Uterus (tissue), 4 donors: Measurements from ENCODE around the gene AGBL5. TPM values are rescaled to one million over a fixed set of nuclear protein-coding genes. Genes with fewer than 3 reads are reported as not detected.
A peak's percentile ranks its signal among the peaks of the same experiment; 100 is the strongest.

Experiments
- DNase-seq, 2 donors: peaks; one replicate each; pipeline ENCODE4 v3.0.0-alpha.2; 2019 to 2020
- H3K27ac ChIP-seq, 2 donors: fragments of 200-600 bp; sonication (generic); 1 replicate in 1 of 2; 2 replicates in 1 of 2; pipeline ENCODE4 v1.5.1; 2016 to 2018
- H3K27me3 ChIP-seq, 2 donors: fragments of 200-600 bp; sonication (generic); one replicate each; pipeline ENCODE4 v1.5.1; 2018 to 2019; ENCODE audit warnings: control low read depth in 1 of 2
- H3K36me3 ChIP-seq, 2 donors: fragments of 200-600 bp; sonication (generic); one replicate each; pipeline ENCODE4 v1.5.1; 2019; ENCODE audit warnings: control low read depth in 1 of 2
- H3K4me1 ChIP-seq, 2 donors: fragments of 200-600 bp; sonication (generic); one replicate each; pipeline ENCODE4 v1.5.1; 2018 to 2019; ENCODE audit warnings: control low read depth in 1 of 2
- H3K4me3 ChIP-seq, 2 donors: fragments of 200-600 bp; sonication (generic); 1 replicate in 1 of 2; 2 replicates in 1 of 2; pipeline ENCODE4 v1.5.1; 2018 to 2019; ENCODE audit warnings: mild to moderate bottlenecking in 1 of 2
- H3K9me3 ChIP-seq, 2 donors: fragments of 200-600 bp; sonication (generic); one replicate each; pipeline ENCODE4 v1.5.1; 2019; ENCODE audit warnings: control low read depth in 1 of 2
- CTCF ChIP-seq, 4 experiments: fragments of 200-600 bp in 2 of 4; fragments of 450-650 bp in 2 of 4; sonication (generic) in 2 of 4; IDR thresholded peaks; one replicate each; pipeline ENCODE4 v1.5.1; 2016 to 2019; ENCODE audit warnings: antibody characterized with exemption in 4 of 4, mild to moderate bottlenecking in 2 of 4, moderate library complexity in 1 of 4
- POLR2A ChIP-seq, 2 donors: fragments of 450-650 bp; IDR thresholded peaks; one replicate each; pipeline ENCODE4 v1.6.1; 2016; ENCODE audit warnings: antibody characterized with exemption in 2 of 2, mild to moderate bottlenecking in 1 of 2, moderate library complexity in 1 of 2
- intact Hi-C: fragments of 100-400 bp; cut with DNase I; formaldehyde crosslinking; loops from one replicate; pipeline ENCODE4 v1.15.1; 2023; ENCODE audit warnings: low total_unique reads
- total RNA-seq, 4 donors: library from RNA; depleted of rRNA in 3 of 4; stranded (reverse); fragments of >200 nt in 3 of 4; gene quantifications; one replicate each; pipeline versions ENCODE4 v1.1.0 to v1.2.4, GENCODE V29; 2014 to 2023
- donor health status: DM: yes; HTN: yes; CAD: no.

Gene AGBL5
- total RNA-seq, 4 donors from 2014 or later: 0.77 to 26.2 (median 10.8) TPM

DNA sequence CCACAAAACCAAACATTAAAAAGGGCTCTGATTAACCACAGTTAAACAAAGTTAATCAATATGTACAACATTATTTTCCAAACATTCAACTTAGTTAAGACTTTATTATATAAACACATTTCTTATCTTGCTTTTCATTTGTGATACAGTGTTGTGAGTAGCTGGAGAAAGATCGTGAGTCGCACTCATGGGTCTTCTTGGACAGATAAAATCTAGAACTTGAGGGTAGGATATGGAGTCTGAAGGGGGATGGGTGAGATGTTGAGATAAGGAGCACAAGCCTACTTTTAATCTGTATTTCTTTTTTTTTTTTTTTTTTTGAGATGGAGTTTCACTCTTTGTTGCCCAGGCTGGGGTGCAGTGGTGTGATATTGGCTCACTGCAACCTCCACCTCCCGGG is 41.3 kb upstream of the AGBL5 start:
- Histone ChIP-seq H3K9me3 (no peaks in the 10 kb centered on the region), H3K27me3 (no peaks in the 10 kb centered on the region), H3K4me1 (no peaks in the 10 kb centered on the region), H3K27ac (no peak overlapping the region), H3K4me3 (no peak overlapping the region), H3K36me3 (no peaks in the 10 kb centered on the region)
- no peak for DNase-seq
- intact Hi-C loops: no loop called here
- TF ChIP-seq POLR2A (IDR thresholded peaks at IDR 0.05): no peak
- TF ChIP-seq CTCF (IDR thresholded peaks at IDR 0.05): no peak

DNA sequence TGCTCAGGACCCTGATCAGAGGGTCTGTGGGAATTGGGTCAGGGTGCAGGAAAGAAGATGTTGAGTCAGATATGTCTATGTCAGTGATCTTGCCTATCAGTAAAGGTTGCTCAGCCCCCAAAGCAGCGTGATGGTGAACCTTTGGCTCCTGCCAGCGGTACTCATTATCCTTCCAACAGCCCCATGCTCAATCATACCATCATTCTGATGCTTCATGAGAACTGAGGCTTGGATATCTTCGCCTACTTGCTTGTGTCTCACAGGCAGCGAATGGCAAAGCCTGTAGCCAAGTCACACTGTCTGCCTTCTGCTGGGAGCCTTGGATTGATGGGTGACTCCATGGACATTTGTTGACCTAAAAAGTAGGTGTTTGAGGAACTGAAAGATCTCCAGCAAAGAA is 37.7 kb upstream of the AGBL5 start:
- Histone ChIP-seq H3K27me3 (no peaks in the 10 kb centered on the region), H3K27ac (no peak overlapping the region), H3K9me3 (no peaks in the 10 kb centered on the region), H3K4me1 (no peaks in the 10 kb centered on the region), H3K4me3 (no peak overlapping the region), H3K36me3 (no peaks in the 10 kb centered on the region)
- TF ChIP-seq POLR2A (IDR thresholded peaks at IDR 0.05) (no peak), CTCF (IDR thresholded peaks at IDR 0.05) (no peak)
- intact Hi-C loops: no loop called here
- no peak for DNase-seq

- Histone ChIP-seq H3K36me3 (no peaks in the 10 kb centered on the region), H3K27me3 (no peaks in the 10 kb centered on the region), H3K9me3 (no peaks in the 10 kb centered on the region), H3K27ac (peak overlapping the region in 1 of 2 donors; percentile 41), H3K4me1 (peaks cover 0 to 2% of the 10 kb centered on the region in 2 donors), H3K4me3 (no peak overlapping the region)
- TF ChIP-seq CTCF (IDR thresholded peaks at IDR 0.05): no peak
- TF ChIP-seq POLR2A (IDR thresholded peaks at IDR 0.05): no peak
- DNase-seq: no peak
- intact Hi-C loops: loop anchor here (5.0 kb wide), 1 partner anchor 53 kb away; no protein-coding TSS in a partner anchor
These were observed 36.6 kb upstream of the AGBL5 start for GRCh38 chr2:27014771-27015433.

DNA sequence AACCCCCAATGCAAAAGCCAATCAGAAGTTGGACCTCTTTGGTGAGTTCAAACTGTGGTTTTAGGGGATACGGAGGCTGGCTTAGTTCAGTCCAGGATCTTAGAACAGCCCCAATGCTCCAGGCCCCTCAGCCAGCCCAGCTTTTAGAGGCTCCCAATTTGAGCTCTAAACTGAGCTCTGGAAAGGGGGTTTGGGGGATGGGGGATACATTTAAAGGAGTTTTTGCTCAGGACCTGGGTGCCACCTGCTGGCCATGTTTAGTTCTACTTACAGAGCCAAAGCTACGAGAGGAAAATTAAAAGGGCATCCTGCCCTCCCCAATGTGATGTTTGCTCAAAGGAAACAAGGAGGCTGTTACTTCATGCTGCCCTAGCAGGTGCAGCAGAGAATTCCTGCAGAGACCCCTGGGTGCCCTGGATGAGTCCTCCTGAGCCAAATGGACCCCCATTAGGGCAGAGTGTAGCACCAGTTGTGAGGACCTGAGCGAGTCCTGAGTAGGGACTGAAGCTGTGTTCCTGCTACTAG is 34.6 kb upstream of the AGBL5 start:
- Histone ChIP-seq H3K36me3 (no peaks in the 10 kb centered on the region), H3K4me1 (peaks cover 10 to 16% of the 10 kb centered on the region in 2 donors), H3K27me3 (no peaks in the 10 kb centered on the region), H3K4me3 (no peak overlapping the region), H3K27ac (peak overlapping the region in 1 of 2 donors; percentile 10), H3K9me3 (no peaks in the 10 kb centered on the region)
- DNase-seq: peak; percentile 49 to 59
- TF ChIP-seq CTCF (IDR thresholded peaks at IDR 0.05): peak; percentile 51 to 69 (median 64)
- TF ChIP-seq POLR2A (IDR thresholded peaks at IDR 0.05): no peak
- intact Hi-C loops: loop anchor here (5.0 kb wide), 1 partner anchor 55 kb away; no protein-coding TSS in a partner anchor

- intact Hi-C loops: loop anchor here (5.0 kb wide), 1 partner anchor 56 kb away; no protein-coding TSS in a partner anchor
- DNase-seq: no peak
- H3K4me1 ChIP-seq: peaks cover 10 to 16% of the 10 kb centered on the region in 2 donors
- TF ChIP-seq POLR2A (IDR thresholded peaks at IDR 0.05) (no peak), CTCF (IDR thresholded peaks at IDR 0.05) (no peak)
- H3K36me3 ChIP-seq: no peaks in the 10 kb centered on the region
- H3K4me3 ChIP-seq: no peak overlapping the region
- H3K27me3 ChIP-seq: no peaks in the 10 kb centered on the region
- H3K27ac ChIP-seq: no peak overlapping the region
- H3K9me3 ChIP-seq: no peaks in the 10 kb centered on the region
These were observed 33.3 kb upstream of the AGBL5 start for GRCh38 chr2:27018142-27018541.
